Measurements from ENCODE around the gene TMCO4.

The TMCO4 gene

DNA sequence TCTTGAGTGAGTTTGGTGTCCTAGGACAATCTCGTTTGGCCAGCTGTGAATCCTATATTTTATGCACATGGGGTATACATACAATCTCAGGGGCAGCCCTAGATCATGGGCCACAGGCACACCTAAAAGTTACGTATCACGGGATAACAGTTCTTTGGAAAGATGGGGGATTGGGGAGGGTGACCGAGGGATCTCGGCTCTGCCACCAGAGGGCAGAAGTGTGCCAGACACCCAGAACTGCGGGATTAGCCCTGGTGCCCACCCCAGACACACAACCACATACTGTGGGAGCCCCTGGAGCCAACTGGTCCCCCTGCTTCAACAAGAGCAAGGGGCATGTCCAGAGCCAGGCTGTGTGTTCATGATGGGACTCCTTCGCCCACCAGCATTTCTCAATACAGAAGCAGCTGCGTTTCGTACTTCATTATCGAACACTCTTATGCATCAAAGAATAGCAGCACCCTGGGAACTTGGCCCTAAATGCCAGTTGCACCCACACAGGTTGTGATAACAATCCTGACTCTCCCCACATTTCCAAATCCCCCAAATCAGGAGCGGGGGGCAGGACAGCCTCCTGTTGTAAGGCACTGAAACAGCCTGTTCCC, 37.4 kb downstream of the TMCO4 start:
- H3K4me3 Mint-ChIP-seq: no peak overlapping the region
- no peaks in the 10 kb centered on the region for H3K27me3 Mint-ChIP-seq
- H3K27ac Mint-ChIP-seq: no peak overlapping the region
- H3K36me3 Mint-ChIP-seq: peaks cover 2% of the 10 kb centered on the region
- no peaks in the 10 kb centered on the region for H3K9me3 Mint-ChIP-seq
- DNase-seq: peak; percentile 47
- peaks cover 14% of the 10 kb centered on the region for H3K4me1 Mint-ChIP-seq
- CTCF ChIA-PET: interaction anchor here (0.6 to 2.8 kb wide), 11 partner anchors 8 to 101 kb away, joined by 3 to 17 read pairs (median 3); no protein-coding TSS in a partner anchor

- Mint-ChIP-seq H3K4me1 (peaks cover 3% of the 10 kb centered on the region), H3K9me3 (no peaks in the 10 kb centered on the region), H3K4me3 (no peak overlapping the region), H3K27me3 (no peaks in the 10 kb centered on the region), H3K36me3 (no peaks in the 10 kb centered on the region), H3K27ac (no peak overlapping the region)
- DNase-seq: no peak
- CTCF ChIA-PET: interaction anchor here (0.9 kb wide), 1 partner anchor 54 kb away, joined by 3 read pairs; no protein-coding TSS in a partner anchor
Measured at GRCh38 chr1:19759740-19760089, 40.0 kb downstream of the TMCO4 start.

- Mint-ChIP-seq H3K4me3 (no peak overlapping the region), H3K4me1 (peaks cover 3% of the 10 kb centered on the region), H3K9me3 (no peaks in the 10 kb centered on the region), H3K27ac (no peak overlapping the region), H3K27me3 (no peaks in the 10 kb centered on the region), H3K36me3 (no peaks in the 10 kb centered on the region)
- CTCF ChIA-PET: no interaction called here
- no peak for DNase-seq
Measured at GRCh38 chr1:19758227-19758830, 41.4 kb downstream of the TMCO4 start.

- H3K27me3 Mint-ChIP-seq: no peaks in the 10 kb centered on the region
- H3K36me3 Mint-ChIP-seq: no peaks in the 10 kb centered on the region
- no peaks in the 10 kb centered on the region for H3K9me3 Mint-ChIP-seq
- no peak overlapping the region for H3K27ac Mint-ChIP-seq
- DNase-seq: no peak
- CTCF ChIA-PET: interaction anchor here (0.7 kb wide), 1 partner anchor 8 kb away, joined by 3 read pairs; no protein-coding TSS in a partner anchor
- H3K4me3 Mint-ChIP-seq: no peak overlapping the region
- H3K4me1 Mint-ChIP-seq: peaks cover 3% of the 10 kb centered on the region
Measured at GRCh38 chr1:19757641-19758040, 42.1 kb downstream of the TMCO4 start.

DNA sequence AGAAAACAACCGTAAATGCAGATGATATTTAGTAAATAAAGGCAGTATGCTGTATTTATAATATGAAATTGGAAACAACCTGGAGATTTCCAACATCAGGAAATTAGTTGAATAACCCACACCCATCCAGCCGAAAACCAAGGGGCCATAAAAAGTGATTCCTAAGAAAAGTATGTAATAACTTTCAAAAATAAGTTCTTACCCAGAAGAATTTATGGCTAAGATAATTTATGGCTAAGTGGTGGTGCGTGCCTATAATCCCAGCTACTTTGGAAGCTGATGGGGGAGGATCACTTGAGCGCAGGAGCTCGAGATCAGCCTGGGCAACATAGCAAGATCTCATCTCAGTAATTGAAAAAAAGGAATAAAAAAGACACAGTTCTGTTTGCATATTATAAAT, 43.2 kb downstream of the TMCO4 start:
- Mint-ChIP-seq H3K4me3 (no peak overlapping the region), H3K27ac (no peak overlapping the region), H3K27me3 (no peaks in the 10 kb centered on the region), H3K36me3 (peaks cover 2% of the 10 kb centered on the region), H3K4me1 (peaks cover 3% of the 10 kb centered on the region), H3K9me3 (no peaks in the 10 kb centered on the region)
- CTCF ChIA-PET: no interaction called here
- no peak for DNase-seq

- Mint-ChIP-seq H3K4me3 (no peak overlapping the region), H3K36me3 (peaks cover 2% of the 10 kb centered on the region), H3K4me1 (peaks cover 3% of the 10 kb centered on the region), H3K27me3 (no peaks in the 10 kb centered on the region), H3K27ac (no peak overlapping the region), H3K9me3 (no peaks in the 10 kb centered on the region)
- CTCF ChIA-PET: interaction anchor here (1.1 kb wide), 1 partner anchor 12 kb away, joined by 3 read pairs; no protein-coding TSS in a partner anchor
- no peak for DNase-seq
Measured at GRCh38 chr1:19754482-19754881, 45.2 kb downstream of the TMCO4 start.

DNA sequence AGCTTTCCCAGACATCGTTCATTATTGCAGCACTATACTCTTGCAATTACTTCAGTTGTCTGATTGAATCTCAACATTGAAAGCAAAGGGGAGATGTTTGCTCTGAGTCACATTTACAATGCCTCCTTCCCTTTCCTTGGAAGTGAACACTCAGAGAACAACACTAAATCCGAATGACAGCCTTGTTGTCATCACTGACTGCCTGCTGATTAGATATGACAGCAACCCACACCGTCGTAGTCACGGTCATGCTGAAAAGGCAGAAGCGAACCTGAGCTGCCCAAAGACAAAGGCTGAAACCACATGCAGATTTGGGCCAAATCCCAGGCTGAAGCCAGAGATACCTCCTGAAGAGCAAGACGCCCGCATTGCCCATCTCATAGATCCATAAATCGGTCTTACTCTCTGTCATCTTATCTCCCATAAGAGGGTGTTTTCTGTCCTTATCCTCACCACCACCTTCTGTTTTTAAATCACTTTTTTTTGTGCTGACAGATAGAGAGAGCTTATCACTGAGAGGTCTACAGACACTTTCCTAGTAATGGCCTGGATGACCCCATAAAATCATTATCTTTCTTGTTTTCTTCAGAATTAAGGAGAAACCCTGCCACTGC, 47.5 kb downstream of the TMCO4 start:
- DNase-seq: no peak
- no peak overlapping the region for H3K27ac Mint-ChIP-seq
- H3K36me3 Mint-ChIP-seq: peaks cover 2% of the 10 kb centered on the region
- no peaks in the 10 kb centered on the region for H3K4me1 Mint-ChIP-seq
- no peak overlapping the region for H3K4me3 Mint-ChIP-seq
- no peaks in the 10 kb centered on the region for H3K27me3 Mint-ChIP-seq
- H3K9me3 Mint-ChIP-seq: no peaks in the 10 kb centered on the region
- CTCF ChIA-PET: no interaction called here

DNA sequence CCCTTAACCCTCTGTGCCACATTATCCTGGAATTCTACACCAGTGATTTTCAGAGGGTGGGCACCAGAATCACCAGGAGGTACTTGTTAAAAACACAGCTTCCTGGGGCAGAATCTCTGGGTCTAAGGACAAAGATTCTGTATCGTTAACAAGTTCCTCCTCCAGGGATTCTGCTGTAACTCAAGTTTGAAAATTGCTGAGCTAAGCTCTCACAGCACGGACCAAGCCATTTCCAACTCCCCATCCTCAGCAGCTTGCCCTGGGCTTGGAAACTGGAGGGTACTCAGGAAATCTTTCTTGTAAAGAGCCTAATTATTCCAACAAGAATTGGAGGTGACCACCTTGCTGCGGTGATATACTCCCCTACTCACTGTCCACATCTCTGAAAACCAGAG, 48.8 kb downstream of the TMCO4 start:
- CTCF ChIA-PET: interaction anchor here (1.3 kb wide), 1 partner anchor 11 kb away, joined by 3 read pairs; no protein-coding TSS in a partner anchor
- H3K36me3 Mint-ChIP-seq: peaks cover 2% of the 10 kb centered on the region
- no peak overlapping the region for H3K4me3 Mint-ChIP-seq
- no peaks in the 10 kb centered on the region for H3K9me3 Mint-ChIP-seq
- H3K4me1 Mint-ChIP-seq: no peaks in the 10 kb centered on the region
- H3K27ac Mint-ChIP-seq: no peak overlapping the region
- DNase-seq: no peak
- H3K27me3 Mint-ChIP-seq: no peaks in the 10 kb centered on the region

DNA sequence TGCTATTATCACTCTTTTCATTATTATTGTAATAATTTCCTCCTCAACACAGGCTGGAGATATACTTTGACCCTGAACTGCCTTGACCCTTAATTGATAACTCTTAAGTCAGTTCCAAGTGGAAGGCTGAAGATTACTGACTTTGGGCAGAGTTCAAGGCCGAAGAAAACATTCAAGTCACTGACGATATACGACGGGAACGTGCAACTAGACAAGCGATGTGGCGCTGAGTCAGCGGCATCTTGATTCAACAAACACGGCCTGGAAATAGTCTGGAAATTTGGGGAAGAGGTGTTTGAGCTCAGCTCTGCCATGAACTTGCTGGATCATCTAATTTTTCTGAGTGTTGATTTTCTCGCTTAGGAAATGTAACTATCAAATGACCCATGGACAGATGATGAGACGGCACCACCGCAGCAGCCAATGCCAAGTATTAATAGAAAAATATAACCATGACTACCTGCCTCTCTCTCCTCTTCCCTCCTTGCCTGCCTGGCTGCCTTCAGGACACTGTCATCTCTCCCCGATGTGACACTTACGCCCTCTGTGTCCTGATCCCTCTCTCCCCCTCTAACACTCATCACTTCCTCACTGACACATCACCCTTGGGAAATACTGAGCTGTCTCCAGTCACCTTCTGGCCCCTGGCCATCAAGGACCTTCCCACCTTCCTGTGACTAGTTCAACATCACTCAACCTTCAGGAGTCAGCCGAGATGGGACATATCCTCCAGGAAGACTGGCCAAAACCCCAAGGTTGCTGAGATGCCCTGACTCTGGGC, 49.4 kb downstream of the TMCO4 start:
- H3K27me3 Mint-ChIP-seq: no peaks in the 10 kb centered on the region
- H3K4me1 Mint-ChIP-seq: no peaks in the 10 kb centered on the region
- no peak for DNase-seq
- CTCF ChIA-PET: interaction anchor here (1.3 kb wide), 1 partner anchor 11 kb away, joined by 3 read pairs; no protein-coding TSS in a partner anchor
- H3K27ac Mint-ChIP-seq: no peak overlapping the region
- H3K9me3 Mint-ChIP-seq: no peaks in the 10 kb centered on the region
- H3K36me3 Mint-ChIP-seq: peaks cover 2% of the 10 kb centered on the region
- H3K4me3 Mint-ChIP-seq: no peak overlapping the region

GRCh38 chr1:19749685-19750084, 50.0 kb downstream of the TMCO4 start:
- no peak for DNase-seq
- Mint-ChIP-seq H3K27me3 (no peaks in the 10 kb centered on the region), H3K36me3 (peaks cover 2% of the 10 kb centered on the region), H3K4me3 (no peak overlapping the region), H3K9me3 (no peaks in the 10 kb centered on the region), H3K27ac (no peak overlapping the region), H3K4me1 (no peaks in the 10 kb centered on the region)
- CTCF ChIA-PET: no interaction called here

GRCh38 chr1:19747761-19748160, 52.0 kb downstream of the TMCO4 start:
- no peak overlapping the region for H3K27ac Mint-ChIP-seq
- no peaks in the 10 kb centered on the region for H3K4me1 Mint-ChIP-seq
- H3K36me3 Mint-ChIP-seq: peaks cover 2% of the 10 kb centered on the region
- no peaks in the 10 kb centered on the region for H3K9me3 Mint-ChIP-seq
- DNase-seq: no peak
- CTCF ChIA-PET: no interaction called here
- no peak overlapping the region for H3K4me3 Mint-ChIP-seq
- H3K27me3 Mint-ChIP-seq: no peaks in the 10 kb centered on the region

GRCh38 chr1:19744886-19745285, 54.8 kb downstream of the TMCO4 start:
- no peak overlapping the region for H3K4me3 Mint-ChIP-seq
- H3K9me3 Mint-ChIP-seq: no peaks in the 10 kb centered on the region
- H3K36me3 Mint-ChIP-seq: no peaks in the 10 kb centered on the region
- CTCF ChIA-PET: no interaction called here
- no peaks in the 10 kb centered on the region for H3K27me3 Mint-ChIP-seq
- H3K27ac Mint-ChIP-seq: no peak overlapping the region
- no peaks in the 10 kb centered on the region for H3K4me1 Mint-ChIP-seq
- no peak for DNase-seq

- H3K36me3 Mint-ChIP-seq: no peaks in the 10 kb centered on the region
- no peak overlapping the region for H3K27ac Mint-ChIP-seq
- no peaks in the 10 kb centered on the region for H3K4me1 Mint-ChIP-seq
Measured at GRCh38 chr1:19744335-19744743, 55.4 kb downstream of the TMCO4 start.

GRCh38 chr1:19743793-19744192, 55.9 kb downstream of the TMCO4 start:
- H3K27me3 Mint-ChIP-seq: no peaks in the 10 kb centered on the region
- CTCF ChIA-PET: interaction anchor here (0.9 kb wide), 1 partner anchor 18 kb away, joined by 3 read pairs; no protein-coding TSS in a partner anchor
- DNase-seq: no peak
- H3K4me3 Mint-ChIP-seq: no peak overlapping the region
- no peaks in the 10 kb centered on the region for H3K9me3 Mint-ChIP-seq
- no peak overlapping the region for H3K27ac Mint-ChIP-seq
- H3K4me1 Mint-ChIP-seq: no peaks in the 10 kb centered on the region
- H3K36me3 Mint-ChIP-seq: no peaks in the 10 kb centered on the region

More at GRCh38 chr1:19744335-19744743, 55.4 kb downstream of the TMCO4 start:
- CTCF ChIA-PET: no interaction called here
- no peak for DNase-seq
- Mint-ChIP-seq H3K27me3 (no peaks in the 10 kb centered on the region), H3K4me3 (no peak overlapping the region), H3K9me3 (no peaks in the 10 kb centered on the region)

Data from activated naive CD4-positive, alpha-beta T cell treated with anti-CD3 and anti-CD28 coated beads, Interleukin-2, amount 10 ng/mL, durations not matched to agents 7 days and 5 days (primary cell).